GM19193 (cell line): ENCODE measurements around the gene RAB40B.

Experiments
- POLR2A ChIP-seq: IDR thresholded peaks from 4 replicates; pipeline ENCODE4 v1.6.1; 2011; ENCODE audit not compliant: insufficient read depth, insufficient read length; ENCODE audit errors: extremely low read depth

The RAB40B gene

GRCh38 chr17:82668631-82669099, 29.8 kb downstream of the RAB40B start:
- no peak for TF ChIP-seq POLR2A

DNA sequence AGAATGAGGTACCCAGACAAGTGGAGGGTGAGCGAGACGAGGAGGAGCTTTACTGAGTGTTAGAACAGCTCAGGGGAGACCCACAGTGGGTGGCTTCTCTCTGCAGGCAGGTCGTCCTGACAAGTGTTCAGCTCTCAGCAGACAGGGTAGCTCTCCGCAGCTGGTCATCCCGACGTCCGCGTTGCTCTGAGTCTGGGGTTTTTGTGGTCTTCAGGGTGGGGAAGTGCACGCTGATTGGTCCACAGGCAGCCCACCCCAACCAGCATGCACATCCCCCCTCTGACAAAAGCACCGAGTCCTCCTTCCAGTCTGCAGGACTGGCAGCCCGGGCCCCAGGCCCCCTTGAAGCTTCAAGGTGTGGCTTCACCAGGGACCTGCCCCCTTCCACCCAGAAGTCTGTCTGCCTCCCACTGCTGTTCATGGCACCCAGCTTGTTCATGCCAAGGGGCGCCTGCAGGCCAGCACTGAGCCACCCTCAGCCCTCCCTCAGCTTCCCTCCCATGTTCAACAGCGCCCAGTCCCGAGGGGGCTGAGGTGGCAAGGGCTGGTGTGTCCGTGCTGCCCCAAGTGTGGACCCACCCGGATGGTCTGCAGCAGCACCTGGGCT, 30.4 kb downstream of the RAB40B start:
- no peak for TF ChIP-seq POLR2A

DNA sequence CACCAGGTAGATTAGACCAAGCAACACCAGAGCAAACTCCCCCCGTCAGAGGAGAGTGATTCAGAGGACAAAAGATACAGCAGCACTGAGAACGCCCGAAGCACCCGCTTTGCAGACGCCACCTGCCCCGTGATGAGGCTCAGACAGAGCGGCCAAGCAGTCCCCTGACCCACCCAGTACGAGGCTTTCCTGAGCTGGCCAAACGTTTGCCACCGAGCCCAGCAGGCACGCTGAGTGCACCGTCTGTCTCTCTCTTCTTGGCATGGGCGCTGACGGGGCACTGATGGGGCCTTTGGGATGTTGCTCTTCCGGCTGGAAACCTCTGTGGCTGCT, 30.9 kb downstream of the RAB40B start:
- no peak for TF ChIP-seq POLR2A

DNA sequence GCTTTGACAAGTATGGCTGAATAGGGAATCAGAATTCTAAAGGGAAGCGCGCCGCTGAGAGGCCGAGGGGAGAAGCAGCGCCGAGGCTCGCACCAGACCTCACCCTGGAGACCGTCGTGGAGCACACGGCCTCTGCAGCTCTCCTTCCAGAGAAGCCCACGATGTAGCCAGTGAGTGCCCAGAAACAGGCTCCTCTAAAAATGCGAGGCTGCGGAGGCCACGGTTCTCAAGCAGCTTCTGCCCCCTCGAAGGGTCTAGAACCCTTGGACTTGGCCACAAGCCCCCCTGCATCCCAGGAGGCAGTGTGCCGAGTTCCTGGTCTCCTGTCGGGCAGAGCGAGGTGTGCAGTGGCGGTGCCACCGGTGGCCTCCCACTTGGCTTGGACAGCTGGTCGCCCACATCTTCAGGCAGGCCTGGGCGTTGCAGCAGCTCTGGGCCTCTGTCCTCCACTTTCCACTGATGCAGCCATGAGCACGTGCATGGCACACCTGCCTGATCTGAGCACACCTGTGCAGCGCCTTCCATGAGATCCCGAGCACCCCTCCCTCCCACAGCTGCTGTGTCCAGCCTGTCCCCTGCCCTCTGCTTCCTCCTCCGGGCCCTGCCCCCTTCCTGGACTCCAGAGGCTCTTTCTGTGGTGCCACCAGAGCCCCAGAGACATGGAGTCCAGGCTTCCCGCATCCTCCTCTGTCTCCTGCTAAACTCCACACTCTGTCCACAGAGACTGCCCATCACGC, 31.4 kb downstream of the RAB40B start:
- TF ChIP-seq POLR2A = no peak

DNA sequence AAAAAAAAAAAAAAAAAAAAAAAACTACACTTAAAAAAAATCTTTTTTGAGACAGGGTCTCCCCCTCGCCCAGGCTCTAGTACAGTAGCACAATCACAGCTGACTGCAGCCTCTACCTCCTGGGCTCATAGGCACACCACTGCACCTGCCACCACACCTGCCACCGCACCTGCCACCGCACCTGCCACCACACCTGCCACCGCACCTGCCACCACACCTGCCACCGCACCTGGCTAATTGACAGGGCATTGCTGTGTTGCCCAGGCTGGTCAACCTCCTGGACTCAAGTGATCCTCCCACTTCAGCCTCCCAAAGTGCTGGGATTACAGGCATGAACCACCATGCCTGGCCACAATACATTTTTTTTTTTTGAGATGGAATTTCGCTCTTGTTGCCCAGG, 32.6 kb downstream of the RAB40B start:
- no peak for TF ChIP-seq POLR2A

DNA sequence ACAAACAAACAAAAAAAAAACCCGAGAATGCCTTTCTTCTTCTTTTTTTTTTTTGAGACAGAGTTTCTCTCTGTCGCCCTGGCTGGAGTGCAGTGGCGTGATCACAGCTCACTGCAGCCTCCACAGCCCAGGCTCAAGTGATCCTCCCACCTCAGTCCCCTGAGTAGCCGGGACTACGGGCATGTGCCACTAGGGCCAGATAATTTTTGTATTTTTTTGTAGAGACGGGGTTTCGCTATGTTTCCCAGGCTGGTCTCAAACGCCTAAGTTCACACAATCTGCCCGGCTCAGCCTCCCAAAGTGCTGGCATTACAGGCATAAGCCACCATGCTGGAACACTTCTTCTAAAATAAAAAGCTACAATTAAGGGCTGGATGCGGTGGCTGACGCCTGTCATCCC, 33.3 kb downstream of the RAB40B start:
- TF ChIP-seq POLR2A = no peak

- TF ChIP-seq POLR2A = no peak
Observed at GRCh38 chr17:82664701-82665182, 33.8 kb downstream of the RAB40B start.

DNA sequence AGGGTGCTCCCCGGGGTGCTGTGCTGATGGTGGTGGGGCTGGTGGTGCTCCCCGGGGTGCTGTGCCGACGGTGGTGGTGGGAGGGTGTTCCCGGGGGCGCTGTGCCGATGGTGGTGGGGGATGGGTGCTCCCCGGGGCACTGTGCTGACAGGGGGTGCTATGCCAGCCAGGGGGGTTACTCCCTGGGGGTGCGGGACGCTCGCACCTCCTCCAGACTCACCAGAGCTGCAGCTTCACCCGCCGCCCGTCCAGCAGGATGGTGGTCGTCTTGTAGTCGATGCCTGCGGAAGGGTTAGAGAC, 34.3 kb downstream of the RAB40B start:
- no peak for TF ChIP-seq POLR2A

GRCh38 chr17:82663381-82664275, 34.9 kb downstream of the RAB40B start:
- no peak for TF ChIP-seq POLR2A

DNA sequence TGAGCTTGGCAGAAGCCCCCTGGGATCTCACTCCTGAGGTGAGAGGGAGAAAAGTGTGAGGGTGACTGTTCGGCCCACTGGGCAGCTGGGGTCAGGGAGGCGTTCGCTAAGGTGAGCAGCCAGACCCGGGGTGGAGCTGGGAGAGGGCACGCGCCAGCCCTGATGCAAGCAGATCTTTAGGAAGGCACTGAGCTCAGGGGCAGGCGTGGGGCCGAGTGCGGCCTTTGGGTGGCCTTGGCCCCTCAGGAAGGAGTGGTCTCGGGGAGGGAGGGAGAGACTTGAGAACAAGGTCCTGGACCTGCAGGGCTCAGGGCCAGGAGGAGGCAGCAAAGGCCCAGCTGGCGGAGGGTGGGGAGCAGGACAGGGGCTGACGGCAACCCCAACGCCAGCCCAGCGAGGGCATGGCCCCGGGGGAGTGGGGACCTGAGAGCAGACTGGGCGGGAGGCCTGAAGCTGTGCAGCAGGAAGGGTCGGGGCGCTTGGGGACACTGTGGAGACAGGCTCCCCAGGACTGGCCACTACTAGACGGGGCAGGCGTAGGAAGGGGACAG, 35.7 kb downstream of the RAB40B start:
- no peak for TF ChIP-seq POLR2A

GRCh38 chr17:82661717-82662683, 36.5 kb downstream of the RAB40B start:
- TF ChIP-seq POLR2A = no peak

DNA sequence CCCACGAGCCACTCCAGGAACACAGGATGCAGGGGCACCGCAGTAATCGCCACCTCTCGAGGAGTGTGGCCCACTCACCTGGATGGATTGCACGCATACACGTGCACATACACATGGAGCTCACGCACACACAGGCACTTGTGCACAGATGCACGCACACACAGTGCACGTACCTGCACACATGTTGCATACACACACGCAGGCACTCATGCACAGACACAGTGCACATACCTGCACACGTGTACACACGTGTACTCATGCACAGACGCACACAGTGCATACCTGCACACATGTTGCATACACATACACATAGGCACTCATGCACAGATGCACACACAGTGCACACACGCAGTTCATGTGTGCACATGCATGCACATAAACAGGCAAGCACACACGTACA, 38.6 kb downstream of the RAB40B start:
- no peak for TF ChIP-seq POLR2A

DNA sequence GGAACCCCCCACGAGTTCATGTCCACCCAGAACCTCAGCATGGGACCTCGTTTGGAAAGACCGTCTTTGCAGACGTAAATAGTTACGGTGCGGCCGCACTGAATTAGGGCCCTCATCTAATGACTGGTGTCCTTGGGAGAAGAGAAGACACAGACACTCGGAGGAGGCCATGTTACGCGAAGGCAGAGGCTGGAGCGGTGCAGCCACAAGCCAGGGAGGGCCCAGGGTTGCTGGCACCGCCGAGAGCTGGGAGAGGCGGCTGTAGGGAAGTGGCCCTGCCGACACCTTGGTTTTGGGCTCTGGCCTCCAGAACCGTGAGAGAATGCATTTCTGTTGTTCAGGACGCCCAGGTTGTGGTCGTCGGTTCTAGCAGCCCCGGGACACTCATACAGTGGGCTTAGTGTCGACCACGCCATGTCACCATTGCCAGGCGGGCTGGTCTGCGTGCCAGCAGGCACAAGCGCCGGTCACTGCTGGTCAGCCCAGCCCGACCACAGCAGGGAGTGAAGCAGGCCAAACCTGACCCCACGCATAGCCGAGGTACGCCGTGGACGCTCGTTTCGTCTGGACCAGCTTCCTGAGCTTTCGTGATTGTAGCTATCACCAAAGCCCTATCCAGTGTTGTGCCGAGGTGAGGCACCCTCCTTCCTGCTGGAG, 39.6 kb downstream of the RAB40B start:
- no peak for TF ChIP-seq POLR2A

DNA sequence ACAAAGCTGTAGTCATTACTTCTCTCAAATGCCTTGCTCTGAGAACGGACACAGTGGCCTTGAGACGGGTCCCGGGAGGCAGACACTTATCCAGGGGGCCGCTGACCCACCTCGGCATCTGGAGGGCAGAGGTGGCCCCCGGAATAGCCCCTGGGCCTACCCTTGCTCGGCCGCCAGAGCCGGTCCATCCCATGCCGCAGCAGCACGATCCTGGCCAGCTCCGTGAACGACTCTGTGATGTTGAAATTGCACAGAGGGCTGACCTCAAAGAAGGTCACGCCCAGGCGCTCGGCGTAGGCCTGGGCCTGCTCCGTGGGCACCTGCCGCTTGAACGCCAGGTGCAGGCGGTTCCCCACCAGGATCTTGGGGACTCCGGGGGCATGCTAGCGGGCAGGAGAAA, 40.2 kb downstream of the RAB40B start:
- no peak for TF ChIP-seq POLR2A
